ENCODE measurements around the gene GNG2. TPM values are rescaled to one million over a fixed set of nuclear protein-coding genes. Genes with fewer than 3 reads are reported as not detected.

Gene GNG2
- total RNA-seq, 1 donor, result 12.7 TPM

- DNase-seq (ENCODE audit: low read depth in 2 of 3, low spot score in 2 of 3), result peak in 2 of 3 donors; percentile 18 to 23
Observed at GRCh38 chr14:52015411-52016030, 155.1 kb downstream of the GNG2 start.

GRCh38 chr14:52018252-52018651, 157.8 kb downstream of the GNG2 start:
- DNase-seq (ENCODE audit: low read depth in 2 of 3, low spot score in 2 of 3), result no peak

- DNase-seq (ENCODE audit: low read depth in 2 of 3, low spot score in 2 of 3), result no peak
Observed at GRCh38 chr14:52018970-52019369, 158.6 kb downstream of the GNG2 start.

Other genes with a start within 250 kb of the GNG2 start
- gene FRMD6, start 208.7 kb upstream of the GNG2 start, total RNA-seq, result 16.2 TPM
- gene RTRAF, start 128.9 kb downstream of the GNG2 start, total RNA-seq, result 27.2 TPM
- gene NID2, start 208.4 kb downstream of the GNG2 start, total RNA-seq, result 1.1 TPM

All from hematopoietic multipotent progenitor cell (in vitro differentiated cells).